GM12873 (cell line): ENCODE results near the gene GIGYF1.

Source experiments
- CTCF ChIP-seq: IDR thresholded peaks from 2 replicates; pipeline ENCODE4 v1.5.1; 2012; ENCODE audit warnings: low read depth, mild to moderate bottlenecking, moderate library complexity, low read length, control low read depth; ENCODE audit not compliant: insufficient read depth; ENCODE audit errors: missing control alignments

Gene GIGYF1

GRCh38 chr7:100689230-100690135, 4.6 kb downstream of the GIGYF1 start:
- peak; percentile 11 for TF ChIP-seq CTCF

- TF ChIP-seq CTCF, result no peak
Measured at GRCh38 chr7:100688326-100688860, 5.7 kb downstream of the GIGYF1 start.

- no peak for TF ChIP-seq CTCF
Measured at GRCh38 chr7:100687751-100688300, 6.2 kb downstream of the GIGYF1 start.

- TF ChIP-seq CTCF, result no peak
Measured at GRCh38 chr7:100687261-100687660, 6.8 kb downstream of the GIGYF1 start.

GRCh38 chr7:100686822-100687211, 7.2 kb downstream of the GIGYF1 start:
- no peak for TF ChIP-seq CTCF

- TF ChIP-seq CTCF, result no peak
Measured at GRCh38 chr7:100686201-100686821, 7.7 kb downstream of the GIGYF1 start.

GRCh38 chr7:100685631-100686145, 8.4 kb downstream of the GIGYF1 start:
- TF ChIP-seq CTCF, result no peak
